NCI-H187 treated with DMSO at 0.1 percent for 48 hours (cell line): ENCODE measurements around the gene HLCS.

Experiments
- DNase-seq: peaks from one replicate; lab custom pipeline; 2025; lab: John Stamatoyannopoulos, UW

The HLCS gene

GRCh38 chr21:36882776-36883175 is 83.7 kb downstream of the HLCS start:
- no peak for DNase-seq

- no peak for DNase-seq
These were observed 85.2 kb downstream of the HLCS start for GRCh38 chr21:36881228-36881627.

- DNase-seq = no peak
These were observed 86.6 kb downstream of the HLCS start for GRCh38 chr21:36879827-36880226.

GRCh38 chr21:36877741-36878140 is 88.7 kb downstream of the HLCS start:
- DNase-seq = no peak

GRCh38 chr21:36874665-36875064 is 91.8 kb downstream of the HLCS start:
- no peak for DNase-seq

- no peak for DNase-seq
These were observed 93.0 kb downstream of the HLCS start for GRCh38 chr21:36873513-36873912.

GRCh38 chr21:36867291-36867905 is 99.1 kb downstream of the HLCS start:
- no peak for DNase-seq

GRCh38 chr21:36866419-36866818 is 100.0 kb downstream of the HLCS start:
- DNase-seq = no peak

GRCh38 chr21:36864974-36865373 is 101.5 kb downstream of the HLCS start:
- no peak for DNase-seq

- DNase-seq = no peak
These were observed 103.2 kb downstream of the HLCS start for GRCh38 chr21:36863260-36863659.

- no peak for DNase-seq
These were observed 104.7 kb downstream of the HLCS start for GRCh38 chr21:36861595-36862323.

GRCh38 chr21:36860736-36861594 is 105.5 kb downstream of the HLCS start:
- no peak for DNase-seq

GRCh38 chr21:36859744-36860501 is 106.5 kb downstream of the HLCS start:
- DNase-seq = no peak

GRCh38 chr21:36858320-36858957 is 108.0 kb downstream of the HLCS start:
- no peak for DNase-seq

- DNase-seq = no peak
These were observed 109.8 kb downstream of the HLCS start for GRCh38 chr21:36856643-36857042.

GRCh38 chr21:36854391-36854790 is 112.1 kb downstream of the HLCS start:
- no peak for DNase-seq

- DNase-seq = no peak
These were observed 113.6 kb downstream of the HLCS start for GRCh38 chr21:36852864-36853263.

GRCh38 chr21:36852293-36852692 is 114.2 kb downstream of the HLCS start:
- no peak for DNase-seq

GRCh38 chr21:36851121-36851520 is 115.3 kb downstream of the HLCS start:
- no peak for DNase-seq

GRCh38 chr21:36850372-36850771 is 116.1 kb downstream of the HLCS start:
- no peak for DNase-seq

- DNase-seq = no peak
These were observed 116.9 kb downstream of the HLCS start for GRCh38 chr21:36849461-36850105.
